Astrocyte of the hippocampus (primary cell): ENCODE results near the gene OR13C9.
"Not testable (repeated sequence)": the region's sequence is repeated elsewhere in the genome, so short reads cannot be mapped to it uniquely, and the experiment has no call there.

Experiments
- DNase-seq: peaks from one replicate; pipeline ENCODE4 v3.0.0; 2011; ENCODE audit warnings: low read depth, low spot score

Gene OR13C9, protein sequence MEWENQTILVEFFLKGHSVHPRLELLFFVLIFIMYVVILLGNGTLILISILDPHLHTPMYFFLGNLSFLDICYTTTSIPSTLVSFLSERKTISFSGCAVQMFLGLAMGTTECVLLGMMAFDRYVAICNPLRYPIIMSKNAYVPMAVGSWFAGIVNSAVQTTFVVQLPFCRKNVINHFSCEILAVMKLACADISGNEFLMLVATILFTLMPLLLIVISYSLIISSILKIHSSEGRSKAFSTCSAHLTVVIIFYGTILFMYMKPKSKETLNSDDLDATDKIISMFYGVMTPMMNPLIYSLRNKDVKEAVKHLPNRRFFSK

DNA sequence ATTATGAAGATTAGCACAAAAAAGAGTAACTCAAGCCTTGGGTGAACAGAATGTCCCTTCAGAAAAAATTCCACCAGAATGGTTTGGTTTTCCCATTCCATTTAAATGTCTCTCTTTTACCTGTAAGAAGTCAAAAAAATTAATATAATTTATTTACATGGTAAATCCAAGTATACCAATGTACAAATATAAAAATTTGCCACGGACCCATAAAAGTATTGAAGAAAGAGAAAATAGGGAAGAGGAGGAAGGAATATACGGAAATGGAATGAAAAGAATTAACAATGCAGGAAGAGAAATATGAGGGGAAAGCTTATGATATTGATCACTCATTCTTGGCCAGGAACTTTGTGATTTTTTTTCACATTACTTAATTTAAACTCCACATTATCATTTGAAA is at the start of gene OR13C9:
TSS of gene OR13C9 (minus strand) at position 101 of the 400 bp plus-strand sequence. CDS start at position 101, 0 bp downstream.
- no peak for DNase-seq

DNA sequence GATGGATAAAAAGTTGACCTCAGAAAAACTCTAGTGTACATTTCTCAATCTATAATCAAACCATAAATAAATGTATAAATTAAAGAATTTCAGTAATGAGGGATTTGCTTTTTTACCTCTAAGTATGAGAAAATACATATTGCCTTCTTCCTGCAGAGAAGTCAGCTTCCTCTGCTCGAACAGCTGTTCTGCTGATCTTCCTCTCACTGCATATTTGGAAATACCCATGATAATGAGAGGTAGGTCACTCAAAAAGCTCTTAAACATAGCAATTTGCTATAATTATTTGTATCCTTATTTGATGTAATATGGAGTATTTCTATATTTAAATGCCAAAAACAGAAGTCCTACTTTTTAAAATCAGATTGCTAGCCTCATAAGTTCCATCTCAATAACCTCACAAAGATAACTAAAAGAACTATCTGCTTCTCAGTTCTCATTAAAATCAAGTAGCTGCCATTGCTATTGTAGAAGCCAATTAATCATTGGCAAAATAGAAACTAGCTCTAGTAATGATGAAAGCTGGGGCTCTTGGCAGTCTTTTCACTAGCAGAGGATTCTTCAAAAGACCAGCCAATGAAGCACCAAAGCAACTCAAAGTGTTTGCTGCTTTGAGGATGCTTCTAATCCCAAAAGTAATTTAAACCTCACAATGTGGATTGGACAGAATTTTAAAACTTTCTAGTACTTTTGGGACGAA is 40.6 kb upstream of the OR13C9 start:
- no peak for DNase-seq

DNA sequence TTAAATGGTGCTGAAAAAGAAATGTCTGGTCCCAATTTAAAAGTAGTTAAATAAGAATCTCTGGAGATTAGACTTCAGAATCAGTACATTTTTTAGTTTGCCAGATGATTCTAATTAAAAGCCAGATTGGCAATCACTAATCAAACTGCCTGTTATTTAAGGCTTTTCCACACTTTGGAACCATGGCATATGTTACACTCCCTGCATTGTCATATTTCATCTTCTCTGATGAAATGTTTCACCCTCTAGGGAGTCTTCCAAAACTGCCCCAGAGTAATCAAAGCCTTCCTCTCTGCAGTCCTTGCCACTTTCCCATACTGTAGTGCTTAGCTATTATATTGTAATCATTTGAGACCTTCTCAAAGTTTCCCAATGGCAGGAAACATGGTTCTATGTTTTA is 17.5 kb upstream of the OR13C9 start:
- no peak for DNase-seq

DNA sequence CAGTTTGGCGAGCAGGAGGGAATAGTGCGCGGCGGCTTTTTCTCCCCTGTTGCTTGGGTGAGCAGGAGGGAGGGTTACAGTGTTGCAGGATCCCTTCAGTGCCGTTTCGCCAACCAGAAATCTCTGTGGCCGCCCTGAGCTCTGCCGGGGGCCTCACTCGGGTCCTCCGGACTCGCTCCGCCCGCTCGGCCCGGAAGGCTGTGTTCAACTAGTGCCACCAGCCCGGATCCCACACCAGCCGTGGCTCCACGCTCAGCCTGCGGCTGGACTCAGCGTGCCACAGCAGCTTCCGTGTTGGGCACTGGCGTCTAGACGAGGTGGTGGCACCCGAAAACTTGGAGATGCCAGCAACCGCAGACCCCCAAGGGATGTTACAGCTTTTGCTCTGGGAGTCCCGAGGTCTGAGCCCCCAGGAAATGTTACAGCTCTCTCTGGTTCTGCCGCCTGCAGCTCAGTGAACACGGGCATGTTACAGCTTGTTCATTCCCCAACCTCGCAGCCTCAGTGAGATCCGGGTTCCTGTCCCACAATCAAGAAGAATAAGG is 16.0 kb upstream of the OR13C9 start:
- no peak for DNase-seq

DNA sequence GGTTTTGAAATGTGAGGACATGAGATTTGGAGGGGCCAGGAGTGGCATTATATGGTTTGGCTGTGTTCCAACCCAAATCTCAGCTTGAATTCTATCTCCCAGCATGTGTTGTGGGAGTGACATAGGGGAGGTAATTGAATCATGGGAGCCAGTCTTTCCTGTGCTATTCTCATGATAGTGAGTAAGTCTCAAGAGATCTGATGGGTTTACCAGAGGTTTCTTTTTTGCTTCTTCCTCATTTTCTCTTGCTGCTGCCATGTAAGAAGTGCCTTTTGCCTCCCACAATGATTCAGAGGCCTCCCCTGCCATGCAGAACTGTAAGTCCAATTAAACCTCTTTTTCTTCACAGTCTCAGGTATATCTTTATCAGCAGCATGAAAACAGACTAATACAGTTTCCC is 8.0 kb upstream of the OR13C9 start:
- not testable (repeated sequence) for DNase-seq

DNA sequence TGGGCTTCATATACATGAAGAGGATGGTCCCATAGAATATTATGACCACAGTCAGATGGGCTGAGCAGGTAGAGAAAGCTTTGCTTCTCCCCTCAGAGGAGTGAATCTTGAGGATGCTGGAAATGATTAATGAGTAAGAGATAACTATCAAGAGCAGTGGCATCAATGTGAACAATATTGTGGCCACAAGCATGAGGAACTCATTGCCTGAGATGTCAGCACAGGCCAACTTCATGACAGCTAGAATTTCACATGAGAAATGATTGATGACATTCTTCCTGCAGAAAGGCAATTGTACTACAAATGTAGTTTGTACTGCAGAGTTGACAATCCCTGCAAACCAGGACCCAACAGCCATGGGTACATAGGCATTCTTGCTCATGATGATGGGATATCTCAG is 586 bp downstream of the OR13C9 start:
- DNase-seq = no peak

DNA sequence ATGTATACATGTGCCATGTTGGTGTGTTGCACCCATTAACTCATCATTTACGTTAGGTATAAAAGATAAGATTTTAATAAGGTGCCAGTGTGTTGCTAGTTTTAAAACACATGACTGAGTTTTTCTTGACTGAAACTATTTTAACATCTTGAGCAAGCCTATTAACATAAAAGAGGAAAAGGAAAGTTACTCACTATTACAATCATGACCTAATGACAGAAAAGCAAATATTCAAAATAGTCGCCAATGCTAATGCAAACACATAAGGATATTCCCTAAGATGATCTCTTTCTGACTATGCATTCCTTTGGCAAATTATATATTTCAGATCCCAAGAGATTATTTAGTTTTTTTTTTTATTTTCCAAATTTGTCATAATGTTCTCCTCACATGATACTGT is 6.8 kb downstream of the OR13C9 start:
- DNase-seq = no peak

DNA sequence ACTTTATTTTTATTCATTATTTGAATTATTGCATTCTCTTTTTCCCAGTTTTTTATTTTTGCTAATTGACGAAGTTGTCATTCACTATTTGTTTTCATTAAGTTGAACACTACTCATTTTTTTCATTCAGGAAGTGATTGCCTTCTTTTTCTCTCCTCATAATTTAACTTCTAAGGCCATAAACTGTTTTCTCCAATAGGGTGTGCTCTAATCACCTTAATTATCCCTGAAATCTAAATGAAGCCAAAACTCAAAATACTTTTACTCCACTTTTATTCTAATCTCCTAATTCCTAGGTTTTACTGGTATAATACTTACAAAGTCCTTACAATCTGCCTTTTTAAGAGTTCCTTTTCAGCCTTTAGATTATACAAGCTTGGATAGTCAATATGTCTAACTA is 9.7 kb downstream of the OR13C9 start:
- DNase-seq = no peak

DNA sequence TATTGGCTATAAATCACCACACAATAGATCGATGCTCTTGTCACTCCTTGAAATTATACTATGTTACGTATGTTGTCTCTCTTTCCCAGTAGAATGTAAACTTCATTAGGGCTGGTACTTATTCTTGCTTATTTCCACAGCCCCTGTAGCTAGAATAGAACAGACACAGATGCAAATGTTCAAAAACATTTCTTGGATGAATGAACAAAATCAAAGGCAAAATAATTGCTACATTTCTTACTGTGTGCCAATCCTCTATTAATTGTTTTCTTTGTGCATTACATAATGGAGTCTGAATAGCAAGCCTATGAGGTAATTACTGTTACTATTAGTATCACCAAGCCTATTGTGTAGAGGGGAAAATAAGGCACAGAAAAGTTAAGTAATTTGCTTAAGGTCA is 11.9 kb downstream of the OR13C9 start:
- peak; percentile 0 for DNase-seq

DNA sequence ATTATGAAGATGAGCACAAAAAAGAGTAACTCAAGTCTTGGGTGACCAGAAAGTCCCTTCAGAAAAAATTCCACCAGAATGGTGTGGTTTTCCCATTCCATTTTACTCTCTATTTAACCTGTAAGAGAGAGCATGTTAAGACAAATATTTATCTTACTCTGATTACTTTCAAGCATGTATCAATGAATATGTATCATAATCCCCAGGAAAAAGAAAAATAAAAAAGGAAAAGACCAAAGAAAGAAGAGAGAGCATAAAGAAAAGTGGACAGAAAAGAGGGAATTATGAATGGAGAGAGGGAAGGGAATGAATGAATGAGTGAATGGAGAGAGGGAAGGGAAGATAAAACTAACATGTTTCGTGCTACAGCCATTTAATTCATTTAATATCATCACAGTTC is 12.5 kb downstream of the OR13C9 start, which contains the start of gene OR13C2:
TSS of gene OR13C2 (minus strand) at position 101 of the 400 bp plus-strand sequence. CDS start at position 101, 0 bp downstream.
- DNase-seq = not testable (repeated sequence)

DNA sequence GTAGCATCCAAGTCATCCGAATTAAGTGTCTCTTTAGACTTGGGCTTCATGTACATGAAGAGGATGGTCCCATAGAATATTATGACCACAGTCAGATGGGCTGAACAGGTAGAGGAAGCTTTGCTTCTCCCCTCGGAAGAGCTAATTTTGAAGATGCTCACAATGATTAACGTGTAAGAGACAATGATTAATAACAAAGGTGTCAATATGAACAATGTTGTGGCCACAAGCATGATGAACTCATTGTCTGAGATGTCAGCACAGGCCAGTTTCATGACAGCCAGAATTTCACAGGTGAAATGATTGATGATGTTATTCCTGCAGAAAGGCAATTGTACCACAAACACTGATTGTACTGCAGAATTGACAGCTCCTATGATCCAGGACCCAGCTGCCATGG is 13.2 kb downstream of the OR13C9 start:
- no peak for DNase-seq

DNA sequence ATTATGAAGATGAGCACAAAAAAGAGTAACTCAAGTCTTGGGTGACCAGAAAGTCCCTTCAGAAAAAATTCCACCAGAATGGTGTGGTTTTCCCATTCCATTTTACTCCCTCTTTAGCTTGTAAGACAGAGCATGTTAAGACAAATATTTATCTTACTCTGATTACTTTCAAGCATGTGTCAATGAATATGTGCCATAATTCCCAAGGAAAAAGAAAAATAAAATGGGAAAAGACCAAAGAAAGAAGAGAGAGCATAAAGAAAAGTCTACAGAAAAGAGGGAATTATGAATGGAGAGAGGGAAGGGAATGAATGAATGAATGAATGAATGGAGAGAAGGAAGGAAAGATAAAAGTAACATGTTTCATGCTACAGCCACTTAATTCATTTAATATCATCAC is 18.7 kb downstream of the OR13C9 start, which contains the start of gene OR13C5:
TSS of gene OR13C5 (minus strand) at position 101 of the 400 bp plus-strand sequence. CDS start at position 101, 0 bp downstream.
- not testable (repeated sequence) for DNase-seq

DNA sequence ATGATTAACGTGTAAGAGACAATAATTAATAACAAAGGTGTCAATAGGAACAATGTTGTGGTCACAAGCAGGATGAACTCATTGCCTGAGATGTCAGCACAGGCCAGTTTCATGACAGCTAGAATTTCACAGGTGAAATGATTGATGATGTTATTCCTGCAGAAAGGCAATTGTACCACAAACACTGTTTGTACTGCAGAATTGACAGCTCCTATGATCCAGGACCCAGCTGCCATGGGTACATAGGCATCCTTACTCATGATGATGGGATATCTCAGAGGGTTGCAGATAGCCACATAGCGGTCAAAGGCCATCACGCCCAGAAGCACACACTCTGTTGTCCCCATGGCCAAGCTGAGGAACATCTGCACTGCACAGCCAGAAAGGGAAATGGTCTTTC is 19.3 kb downstream of the OR13C9 start:
- not testable (repeated sequence) for DNase-seq

DNA sequence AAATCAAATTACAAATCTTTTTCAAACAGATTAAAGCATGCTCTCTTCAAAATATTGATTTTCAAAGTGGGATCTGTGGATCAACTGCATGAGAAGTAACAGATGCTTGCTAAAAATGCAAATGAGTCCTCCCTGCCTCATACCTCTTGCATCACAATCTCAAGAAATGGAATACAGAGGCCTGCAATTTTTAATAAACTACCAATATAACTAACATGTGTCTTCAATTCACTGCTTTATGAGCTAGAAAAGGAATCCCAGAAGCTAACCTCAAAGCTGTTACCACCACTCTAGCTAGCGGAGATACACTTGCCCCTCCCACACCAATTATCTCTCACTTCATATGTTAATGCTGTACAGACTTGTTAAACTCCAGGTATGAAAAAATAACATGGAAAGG is 28.4 kb downstream of the OR13C9 start:
- DNase-seq = no peak

DNA sequence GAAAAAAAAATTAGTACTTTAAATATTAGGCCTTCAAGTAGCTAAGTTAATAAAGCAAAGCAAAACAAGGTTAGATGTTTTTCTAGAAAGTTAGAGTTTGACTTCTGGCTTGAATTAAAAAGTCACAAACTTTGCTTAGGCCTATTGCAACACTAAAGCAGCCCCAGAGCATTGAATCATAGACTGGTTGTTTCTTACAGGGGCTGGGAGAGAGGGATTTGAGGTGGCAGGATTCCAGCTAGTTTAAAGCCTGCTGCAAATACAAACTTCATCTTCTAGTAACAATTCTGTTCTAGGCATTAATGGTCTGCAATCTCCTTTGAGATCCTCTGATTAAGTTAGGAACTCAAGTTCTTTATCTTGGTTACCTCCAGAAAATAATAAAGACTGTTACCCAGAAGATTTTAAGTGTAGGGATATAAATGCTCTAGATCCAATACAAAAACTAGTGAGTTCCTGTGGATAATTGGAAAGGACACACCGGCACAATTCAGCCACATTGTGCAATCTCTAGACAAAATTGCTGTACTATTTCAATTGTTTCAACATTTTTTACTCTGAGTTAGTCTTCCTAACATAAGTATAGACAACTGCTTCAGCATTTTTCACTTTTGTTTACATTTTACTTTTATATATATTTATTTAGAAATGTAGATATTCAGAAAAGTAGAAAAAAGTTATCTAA is 31.4 kb downstream of the OR13C9 start:
- no peak for DNase-seq

DNA sequence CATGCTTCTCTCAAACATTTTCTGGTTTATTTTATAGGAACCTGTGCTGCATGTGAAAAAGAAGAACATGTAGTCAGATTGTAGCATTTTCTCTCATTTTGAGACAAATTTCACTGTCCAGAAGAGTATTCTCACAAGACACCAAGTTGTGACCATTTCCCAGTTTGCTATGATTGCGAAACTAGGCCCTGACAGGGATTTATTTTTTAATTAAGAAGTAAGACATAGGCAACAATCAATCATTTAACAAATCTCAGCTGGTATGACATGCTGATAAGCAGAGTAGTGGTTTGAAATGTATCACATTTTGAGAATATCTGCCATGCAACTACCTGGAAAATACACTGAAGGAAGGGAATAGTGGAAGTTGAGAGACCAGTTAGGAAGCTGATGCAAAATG is 37.4 kb downstream of the OR13C9 start:
- DNase-seq = no peak

DNA sequence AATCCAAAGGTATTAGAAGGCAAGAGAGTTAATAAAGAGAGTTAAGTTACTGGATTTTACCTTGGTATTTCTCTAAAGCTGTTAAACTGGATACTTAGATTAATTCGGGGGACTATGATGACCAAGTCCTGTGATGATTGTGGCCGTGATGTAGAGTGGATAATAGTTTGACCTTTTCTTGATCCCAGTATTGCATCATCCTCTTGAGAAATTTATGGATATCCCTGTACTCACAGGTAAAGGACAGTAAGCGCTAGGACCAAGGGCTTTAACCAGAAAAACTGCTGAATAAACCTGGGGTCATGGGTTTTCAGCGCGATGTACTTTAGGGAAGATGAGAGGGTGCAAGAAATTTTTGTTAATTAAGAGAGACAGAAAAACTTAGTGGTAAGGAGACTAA is 40.7 kb downstream of the OR13C9 start:
- DNase-seq = no peak

DNA sequence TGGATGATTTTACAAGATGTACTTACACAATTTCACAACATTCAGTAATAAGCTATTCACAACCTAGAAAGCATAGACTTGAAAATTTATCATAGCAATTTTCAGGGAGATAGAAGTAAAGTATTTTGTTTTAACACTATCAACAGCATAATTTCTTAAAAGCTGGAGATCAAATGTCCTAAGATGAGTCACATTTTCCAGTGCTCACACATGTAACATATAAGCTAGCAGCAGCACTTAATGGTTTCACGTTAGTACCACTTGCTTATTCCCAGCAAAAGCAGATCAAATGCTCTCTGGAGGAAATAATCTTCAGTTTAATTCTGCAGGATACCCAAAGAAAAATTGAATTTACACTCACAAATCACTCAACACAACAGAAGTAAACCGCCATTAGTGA is 42.5 kb downstream of the OR13C9 start:
- DNase-seq = no peak

DNA sequence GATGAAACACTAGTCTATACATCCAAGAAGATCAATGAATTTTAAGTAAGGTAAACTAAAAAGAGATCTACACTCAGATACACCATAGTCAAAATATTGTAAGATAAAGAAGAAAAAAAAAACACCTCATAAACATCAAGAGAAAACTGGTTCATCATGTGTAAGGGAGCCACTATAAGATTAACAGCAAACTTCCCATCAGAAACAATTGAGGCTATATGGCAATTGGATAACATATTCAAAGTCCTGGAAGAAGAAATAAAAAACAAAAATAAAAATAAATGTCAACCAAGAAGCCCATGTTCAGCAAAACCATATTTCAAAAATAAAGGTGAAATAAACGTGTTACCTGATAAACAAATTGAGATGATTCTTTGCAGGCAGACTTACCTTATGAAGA is 45.4 kb downstream of the OR13C9 start:
- DNase-seq = no peak

DNA sequence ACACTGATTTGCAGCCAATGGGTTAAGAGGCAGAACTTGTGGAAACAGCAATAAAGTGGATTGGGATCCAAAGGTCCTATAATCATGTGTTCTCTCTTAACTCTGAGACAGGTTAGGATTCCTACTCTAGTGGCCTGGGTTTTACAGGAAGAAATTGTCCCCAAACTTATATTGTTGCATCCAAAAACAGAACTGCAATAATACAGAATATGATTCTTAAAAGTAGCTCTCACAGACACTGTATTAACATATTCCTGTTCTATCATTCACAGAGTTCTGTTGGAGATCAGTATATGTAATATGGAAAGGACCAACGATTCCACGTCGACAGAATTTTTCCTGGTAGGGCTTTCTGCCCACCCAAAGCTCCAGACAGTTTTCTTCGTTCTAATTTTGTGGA is 49.1 kb downstream of the OR13C9 start, which contains the start of gene OR13C8:
TSS of gene OR13C8 (plus strand) at position 301 of the 400 bp plus-strand sequence. CDS start at position 301, 0 bp downstream.
- DNase-seq = no peak
